Natural killer cell (primary cell): Measurements from ENCODE around the gene TRPM5. TPM values are rescaled to one million over a fixed set of nuclear protein-coding genes. Genes with fewer than 3 reads are reported as not detected.

Experiments
- ATAC-seq, 3 donors: fragments of 150-1000 bp in 2 of 3; fragments of 200-7000 bp in 1 of 3; cut with Tn5 transposase; 1 replicate in 1 of 3; 2 replicates in 2 of 3; pipeline ENCODE4 v1.10.0; 2021; ENCODE audit warnings: mild to moderate bottlenecking in 2 of 3, moderate library complexity in 2 of 3
- DNase-seq, 2 donors: peaks; one replicate each; pipeline versions ENCODE4 v3.0.0 to v3.0.0-alpha.2; 2013 to 2021; ENCODE audit warnings: mixed read lengths in 1 of 2
- H3K27ac ChIP-seq: one replicate; pipeline ENCODE4 v1.5.1; 2013; ENCODE audit warnings: mild to moderate bottlenecking, low read length
- H3K27me3 ChIP-seq: one replicate; pipeline ENCODE4 v1.6.1; 2013; ENCODE audit warnings: low read length; ENCODE audit not compliant: control insufficient read depth, insufficient read depth
- H3K36me3 ChIP-seq: one replicate; pipeline ENCODE4 v1.6.1; 2013; ENCODE audit warnings: low read length; ENCODE audit not compliant: control insufficient read depth, insufficient read depth
- H3K4me1 ChIP-seq: one replicate; pipeline ENCODE4 v1.6.1; 2013; ENCODE audit warnings: low read length; ENCODE audit not compliant: control insufficient read depth, insufficient read depth
- H3K4me3 ChIP-seq: one replicate; pipeline ENCODE4 v1.5.1; 2013; ENCODE audit warnings: low read length
- H3K9me3 ChIP-seq: one replicate; pipeline ENCODE4 v1.6.1; 2013; ENCODE audit warnings: low read length; ENCODE audit not compliant: control insufficient read depth, insufficient read depth
- H3K27ac Mint-ChIP-seq, 2 donors: one replicate each; pipeline ENCODE4 v1.8.0; 2022; ENCODE audit warnings: mild to moderate bottlenecking in 2 of 2, mixed read lengths in 2 of 2, moderate library complexity in 1 of 2
- H3K27me3 Mint-ChIP-seq, 2 donors: one replicate each; pipeline ENCODE4 v1.8.0; 2022; ENCODE audit warnings: low read depth in 2 of 2, mixed read lengths in 2 of 2
- H3K36me3 Mint-ChIP-seq: one replicate; pipeline ENCODE4 v1.8.0; 2022; ENCODE audit warnings: mixed read lengths
- H3K4me1 Mint-ChIP-seq, 2 donors: one replicate each; pipeline ENCODE4 v1.8.0; 2022; ENCODE audit warnings: mixed read lengths in 2 of 2
- H3K4me3 Mint-ChIP-seq: one replicate; pipeline ENCODE4 v1.8.0; 2022; ENCODE audit warnings: mild to moderate bottlenecking, moderate library complexity, mixed read lengths
- H3K9me3 Mint-ChIP-seq, 2 donors: one replicate each; pipeline ENCODE4 v1.8.0; 2022; ENCODE audit warnings: mixed read lengths in 2 of 2
- CTCF ChIP-seq: fragments of 200-600 bp; IDR thresholded peaks from one replicate; pipeline ENCODE4 v1.8.0; 2022; ENCODE audit warnings: antibody characterized with exemption
- WGBS: methylation state at CpG from one replicate; pipeline ENCODE4 v1.1.7; 2013; ENCODE audit warnings: missing lambda C conversion rate; ENCODE audit not compliant: insufficient coverage; 5-methylcytosine and 5-hydroxymethylcytosine counted together
- intact Hi-C: fragments of 100-400 bp; cut with micrococcal nuclease; formaldehyde crosslinking; loops from one replicate; pipeline ENCODE4 v1.14.2; 2022
- total RNA-seq, 4 donors: library from RNA; stranded (reverse); fragments of 120-200 nt in 1 of 4; gene quantifications; one replicate each; pipeline versions ENCODE4 v1.2.3 to v1.2.4, GENCODE V29; 2013 to 2022

The TRPM5 gene
- total RNA-seq, 3 donors from 2014 or later (not counting 1 experiment from before 2014, with no cell fraction given), result not detected

GRCh38 chr11:2395211-2395730 is 49.0 kb downstream of the TRPM5 start:
- Mint-ChIP-seq H3K27ac (no peak overlapping the region), H3K36me3 (no peaks in the 10 kb centered on the region), H3K4me3 (no peak overlapping the region), H3K9me3 (no peaks in the 10 kb centered on the region), H3K27me3 (no peaks in the 10 kb centered on the region), H3K4me1 (peaks cover 7 to 20% of the 10 kb centered on the region in 2 donors)
- Histone ChIP-seq H3K4me3 (no peak overlapping the region), H3K27ac (no peak overlapping the region), H3K4me1 (peaks cover 62% of the 10 kb centered on the region), H3K27me3 (no peaks in the 10 kb centered on the region), H3K36me3 (peaks cover 38% of the 10 kb centered on the region), H3K9me3 (no peaks in the 10 kb centered on the region)
- no peak for DNase-seq
- no peak for ATAC-seq
- intact Hi-C loops, result no loop called here
- TF ChIP-seq CTCF, result no peak
- 91% methylated on average over 26 of the region's 26 CpGs for WGBS

- no peak overlapping the region for H3K27ac ChIP-seq
- ATAC-seq (no peak), DNase-seq (no peak)
- peaks cover 38% of the 10 kb centered on the region for H3K36me3 ChIP-seq
- H3K27me3 ChIP-seq, result no peaks in the 10 kb centered on the region
- H3K9me3 ChIP-seq, result no peaks in the 10 kb centered on the region
- WGBS, result 78% methylated on average over 8 of the region's 8 CpGs
- no peak overlapping the region for H3K27ac Mint-ChIP-seq
- no peaks in the 10 kb centered on the region for H3K9me3 Mint-ChIP-seq
- H3K27me3 Mint-ChIP-seq, result no peaks in the 10 kb centered on the region
- H3K4me1 Mint-ChIP-seq, result peaks cover 11 to 25% of the 10 kb centered on the region in 2 donors
- H3K4me1 ChIP-seq, result peaks cover 65% of the 10 kb centered on the region
- no peak overlapping the region for H3K4me3 ChIP-seq
- intact Hi-C loops, result no loop called here
- H3K4me3 Mint-ChIP-seq, result no peak overlapping the region
- H3K36me3 Mint-ChIP-seq, result no peaks in the 10 kb centered on the region
- TF ChIP-seq CTCF, result no peak
Measured at GRCh38 chr11:2394818-2395105, 49.6 kb downstream of the TRPM5 start.

Other genes with a start within 250 kb of the TRPM5 start
- 10 to 100 TPM; 10.8 to 16.8 (median 16.0) TPM for gene ASCL2, start 173.9 kb downstream of the TRPM5 start, total RNA-seq
- 100 to 1,000 TPM; 227 to 325 (median 237) TPM for gene C11orf21, start 142.6 kb downstream of the TRPM5 start, total RNA-seq
- 100 to 1,000 TPM; 268 to 327 (median 299) TPM for gene TSPAN32, start 142.5 kb downstream of the TRPM5 start, total RNA-seq
- gene CD81, start 67.2 kb downstream of the TRPM5 start, total RNA-seq, result 100 to 1,000 TPM; 263 to 292 (median 263) TPM
- 10 to 100 TPM; 52.8 to 67.9 (median 59.3) TPM for gene TSSC4, start 43.8 kb downstream of the TRPM5 start, total RNA-seq
- 1 to 10 TPM; 1.9 to 7.8 (median 3.3) TPM for gene KCNQ1, start 494 bp upstream of the TRPM5 start, total RNA-seq